ENCODE results near the gene SLC25A13.

- TF ChIP-seq NONO (IDR thresholded peaks at IDR 0.05; ENCODE audit: low read depth in 2 of 2, low read length in 1 of 2) (no peak), RCOR1 (IDR thresholded peaks at IDR 0.05; ENCODE audit: borderline replicate concordance in 1 of 2, low read depth in 2 of 2, low read length in 2 of 2) (no peak)
Measured at GRCh38 chr7:96235281-96235680, 86.6 kb downstream of the SLC25A13 start.

Data from K562 (cell line).